H9 (cell line): ENCODE measurements around the gene CHCT1. TPM values are rescaled to one million over a fixed set of nuclear protein-coding genes. Genes with fewer than 3 reads are reported as not detected.

Experiments
- DNase-seq: peaks from one replicate; pipeline ENCODE4 v3.0.0-alpha.2; 2017
- H2AFZ ChIP-seq: one replicate; pipeline ENCODE4 v1.6.1; 2013; ENCODE audit warnings: mild to moderate bottlenecking, low read length, control low read depth, moderate library complexity
- H2AK5ac ChIP-seq: 2 replicates; pipeline ENCODE4 v1.6.1; 2013; ENCODE audit warnings: low read length, control low read depth, mixed read lengths; ENCODE audit not compliant: insufficient read length
- H2BK120ac ChIP-seq: one replicate; pipeline ENCODE4 v1.6.1; 2013; ENCODE audit warnings: low read depth, mild to moderate bottlenecking, low read length, control low read depth, inconsistent platforms; ENCODE audit not compliant: poor library complexity, severe bottlenecking
- H2BK12ac ChIP-seq: 2 replicates; pipeline ENCODE4 v1.6.1; 2013; ENCODE audit warnings: low read length, control low read depth, mixed read lengths, low read depth; ENCODE audit not compliant: insufficient read length
- H2BK15ac ChIP-seq: 2 replicates; pipeline ENCODE4 v1.6.1; 2013; ENCODE audit warnings: low read depth, low read length, control low read depth
- H2BK20ac ChIP-seq: one replicate; pipeline ENCODE4 v1.6.1; 2013; ENCODE audit warnings: low read depth, mild to moderate bottlenecking, low read length, control low read depth, inconsistent platforms; ENCODE audit not compliant: poor library complexity, severe bottlenecking
- H2BK5ac ChIP-seq: 2 replicates; pipeline ENCODE4 v1.6.1; 2013; ENCODE audit warnings: low read length, control low read depth, mixed read lengths; ENCODE audit not compliant: insufficient read length
- H3K14ac ChIP-seq: 2 replicates; pipeline ENCODE4 v1.6.1; 2013; ENCODE audit warnings: low read length, control low read depth; ENCODE audit not compliant: insufficient read depth
- H3K18ac ChIP-seq: 2 replicates; pipeline ENCODE4 v1.6.1; 2013; ENCODE audit warnings: low read depth, mild to moderate bottlenecking, mixed read lengths, low read length, control low read depth; ENCODE audit not compliant: insufficient read length
- H3K23ac ChIP-seq: 2 replicates; pipeline ENCODE4 v1.6.1; 2013; ENCODE audit warnings: low read length, control low read depth, mixed read lengths, low read depth; ENCODE audit not compliant: insufficient read length
- H3K23me2 ChIP-seq: 2 replicates; pipeline ENCODE4 v1.6.1; 2013; ENCODE audit warnings: low read depth, mild to moderate bottlenecking, mixed read lengths, low read length, control low read depth; ENCODE audit not compliant: insufficient read length, poor library complexity, severe bottlenecking
- H3K27ac ChIP-seq: 2 replicates; pipeline ENCODE4 v1.5.1; 2013; ENCODE audit warnings: low read length, control low read depth, mixed read lengths, low read depth; ENCODE audit not compliant: insufficient read length
- H3K27me3 ChIP-seq: 2 replicates; pipeline ENCODE4 v1.6.1; 2013; ENCODE audit warnings: low read length, control low read depth, inconsistent platforms; ENCODE audit not compliant: insufficient read depth
- H3K4ac ChIP-seq: 2 replicates; pipeline ENCODE4 v1.6.1; 2013; ENCODE audit warnings: low read depth, mild to moderate bottlenecking, control low read depth, inconsistent platforms, low read length, moderate library complexity
- H3K4me1 ChIP-seq: 2 replicates; pipeline ENCODE4 v1.6.1; 2013; ENCODE audit warnings: low read length, control low read depth, inconsistent platforms; ENCODE audit not compliant: insufficient read depth
- H3K4me2 ChIP-seq: 2 replicates; pipeline ENCODE4 v1.6.1; 2013; ENCODE audit warnings: low read length, control low read depth, mixed read lengths; ENCODE audit not compliant: insufficient read length, insufficient read depth
- H3K56ac ChIP-seq: 2 replicates; pipeline ENCODE4 v1.6.1; 2013; ENCODE audit warnings: low read depth, mild to moderate bottlenecking, mixed read lengths, low read length, control low read depth; ENCODE audit not compliant: insufficient read length
- H3K79me1 ChIP-seq: 2 replicates; pipeline ENCODE4 v1.6.1; 2013; ENCODE audit warnings: low read depth, mild to moderate bottlenecking, moderate library complexity, low read length, control low read depth, inconsistent platforms; ENCODE audit not compliant: insufficient read depth, poor library complexity, severe bottlenecking
- H3K79me2 ChIP-seq: 2 replicates; pipeline ENCODE4 v1.6.1; 2013; ENCODE audit warnings: low read length, control low read depth, inconsistent platforms; ENCODE audit not compliant: insufficient read depth
- H3K9ac ChIP-seq: 2 replicates; pipeline ENCODE4 v1.6.1; 2013; ENCODE audit warnings: low read length, control low read depth, mixed read lengths; ENCODE audit not compliant: insufficient read length; ENCODE audit errors: extremely low read depth
- H3K9me3 ChIP-seq: one replicate; pipeline ENCODE4 v1.6.1; 2013; ENCODE audit warnings: low read depth, low read length, inconsistent platforms; ENCODE audit not compliant: control insufficient read depth
- H3T11ph ChIP-seq: one replicate; pipeline ENCODE4 v1.6.1; 2013; ENCODE audit warnings: mild to moderate bottlenecking, low read length, control low read depth, inconsistent platforms
- H4K20me1 ChIP-seq: one replicate; pipeline ENCODE4 v1.6.1; 2013; ENCODE audit not compliant: control insufficient read depth, insufficient read length, insufficient read depth
- H4K5ac ChIP-seq: 2 replicates; pipeline ENCODE4 v1.6.1; 2013; ENCODE audit warnings: low read depth, mild to moderate bottlenecking, mixed read lengths, low read length, control low read depth; ENCODE audit not compliant: insufficient read length
- H4K8ac ChIP-seq: replicated peaks from 2 replicates; pipeline ENCODE4 v1.6.1; 2013; ENCODE audit warnings: low read length, control low read depth, mixed read lengths, low read depth; ENCODE audit not compliant: insufficient read length
- H4K91ac ChIP-seq: 2 replicates; pipeline ENCODE4 v1.6.1; 2013; ENCODE audit warnings: low read depth, mild to moderate bottlenecking, moderate library complexity, mixed read lengths, low read length, control low read depth; ENCODE audit not compliant: insufficient read length
- H3K27ac Mint-ChIP-seq, 3 experiments: 2 replicates in 2 of 3; 3 replicates in 1 of 3; pipeline ENCODE4 v1.8.0; 2020 to 2021; ENCODE audit warnings: mixed read lengths in 3 of 3, mild to moderate bottlenecking in 1 of 3, moderate library complexity in 1 of 3
- H3K27me3 Mint-ChIP-seq: 2 replicates; pipeline ENCODE4 v1.8.0; 2021; ENCODE audit warnings: low read depth, mild to moderate bottlenecking, moderate library complexity, mixed read lengths
- H3K36me3 Mint-ChIP-seq, 3 experiments: 2 replicates in 2 of 3; 3 replicates in 1 of 3; pipeline ENCODE4 v1.8.0; 2020 to 2021; ENCODE audit warnings: low read depth in 3 of 3, mixed read lengths in 3 of 3; ENCODE audit not compliant: insufficient read depth in 1 of 3
- H3K4me1 Mint-ChIP-seq, 2 experiments: 2 replicates each; pipeline ENCODE4 v1.8.0; 2020; ENCODE audit warnings: mixed read lengths in 2 of 2
- H3K4me3 Mint-ChIP-seq, 2 experiments: 2 replicates in 1 of 2; 3 replicates in 1 of 2; pipeline ENCODE4 v1.8.0; 2020 to 2021; ENCODE audit warnings: mild to moderate bottlenecking in 2 of 2, mixed read lengths in 2 of 2, moderate library complexity in 1 of 2
- H3K9me3 Mint-ChIP-seq, 2 experiments: 2 replicates in 1 of 2; 3 replicates in 1 of 2; pipeline ENCODE4 v1.8.0; 2020; ENCODE audit warnings: mild to moderate bottlenecking in 2 of 2, mixed read lengths in 2 of 2, moderate library complexity in 1 of 2
- WGBS: extraction: QIAGEN DNeasy Blood & Tissue Kit; methylation state at CpG from one replicate; pipeline ENCODE4 v1.1.7; 2013; ENCODE audit warnings: missing lambda C conversion rate, low lambda C conversion rate, mixed read lengths; ENCODE audit not compliant: insufficient read length; ENCODE audit errors: extremely low coverage; 5-methylcytosine and 5-hydroxymethylcytosine counted together
- total RNA-seq: library from RNA; stranded (reverse); gene quantifications from 2 replicates; pipeline ENCODE4 v1.2.1, GENCODE V29; 2021
- TF ChIP-seq, protein P1 (sequence below): fragments of 200-600 bp; sonication (generic); conservative IDR thresholded peaks from 3 replicates; pipeline ENCODE4 v1.8.0; 2021; ENCODE audit warnings: antibody characterized with exemption, mild to moderate bottlenecking

The CHCT1 gene
- total RNA-seq, 1 experiment from 2014 or later = not detected

GRCh38 chr17:60396412-60396811, 25.9 kb upstream of the CHCT1 start:
- no peak overlapping the region for H3K27ac ChIP-seq
- no peak overlapping the region for H3T11ph ChIP-seq
- TF ChIP-seq, protein P1, sequence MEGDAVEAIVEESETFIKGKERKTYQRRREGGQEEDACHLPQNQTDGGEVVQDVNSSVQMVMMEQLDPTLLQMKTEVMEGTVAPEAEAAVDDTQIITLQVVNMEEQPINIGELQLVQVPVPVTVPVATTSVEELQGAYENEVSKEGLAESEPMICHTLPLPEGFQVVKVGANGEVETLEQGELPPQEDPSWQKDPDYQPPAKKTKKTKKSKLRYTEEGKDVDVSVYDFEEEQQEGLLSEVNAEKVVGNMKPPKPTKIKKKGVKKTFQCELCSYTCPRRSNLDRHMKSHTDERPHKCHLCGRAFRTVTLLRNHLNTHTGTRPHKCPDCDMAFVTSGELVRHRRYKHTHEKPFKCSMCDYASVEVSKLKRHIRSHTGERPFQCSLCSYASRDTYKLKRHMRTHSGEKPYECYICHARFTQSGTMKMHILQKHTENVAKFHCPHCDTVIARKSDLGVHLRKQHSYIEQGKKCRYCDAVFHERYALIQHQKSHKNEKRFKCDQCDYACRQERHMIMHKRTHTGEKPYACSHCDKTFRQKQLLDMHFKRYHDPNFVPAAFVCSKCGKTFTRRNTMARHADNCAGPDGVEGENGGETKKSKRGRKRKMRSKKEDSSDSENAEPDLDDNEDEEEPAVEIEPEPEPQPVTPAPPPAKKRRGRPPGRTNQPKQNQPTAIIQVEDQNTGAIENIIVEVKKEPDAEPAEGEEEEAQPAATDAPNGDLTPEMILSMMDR = no peak
- no peaks in the 10 kb centered on the region for H3K79me1 ChIP-seq
- no peak overlapping the region for H4K91ac ChIP-seq
- H3K4me2 ChIP-seq = no peak overlapping the region
- no peak overlapping the region for H3K4me3 Mint-ChIP-seq
- no peak overlapping the region for H3K14ac ChIP-seq
- peaks cover 2% of the 10 kb centered on the region; the same call in 1 of the 2 replicates for H3K4me1 ChIP-seq
- DNase-seq = no peak
- H3K23ac ChIP-seq = no peak overlapping the region
- peaks cover 6% of the 10 kb centered on the region in 2 experiments; a peak in 3 of 4 replicates for H3K4me1 Mint-ChIP-seq
- H2BK15ac ChIP-seq = no peak overlapping the region
- no peaks in the 10 kb centered on the region for H3K27me3 Mint-ChIP-seq
- no peak overlapping the region for H3K27ac Mint-ChIP-seq
- H3K36me3 Mint-ChIP-seq = no peaks in the 10 kb centered on the region
- H2BK20ac ChIP-seq = no peak overlapping the region
- H3K79me2 ChIP-seq = no peaks in the 10 kb centered on the region; the same call in 1 of the 2 replicates
- no peak overlapping the region for H2BK120ac ChIP-seq
- no peak overlapping the region for H2BK12ac ChIP-seq
- no peaks in the 10 kb centered on the region for H3K9me3 Mint-ChIP-seq
- H4K8ac ChIP-seq = no peak overlapping the region
- no peaks in the 10 kb centered on the region for H3K27me3 ChIP-seq
- H3K9ac ChIP-seq = no peak overlapping the region
- no peaks in the 10 kb centered on the region for H4K20me1 ChIP-seq
- no peak overlapping the region for H2AK5ac ChIP-seq
- no peak overlapping the region for H2AFZ ChIP-seq
- no peak overlapping the region for H4K5ac ChIP-seq
- H2BK5ac ChIP-seq = no peak overlapping the region
- peaks cover 4% of the 10 kb centered on the region for H3K23me2 ChIP-seq
- H3K18ac ChIP-seq = no peak overlapping the region
- no peaks in the 10 kb centered on the region for H3K9me3 ChIP-seq
- no CpG with 5 or more reads among the region's 3 CpGs for WGBS
- no peak overlapping the region for H3K4ac ChIP-seq
- H3K56ac ChIP-seq = no peak overlapping the region
